Fibroblast of villous mesenchyme (primary cell): ENCODE measurements around the gene BICD1. TPM values are rescaled to one million over a fixed set of nuclear protein-coding genes. Genes with fewer than 3 reads are reported as not detected.

ENCODE experiments used
- DNase-seq: peaks from one replicate; pipeline ENCODE4 v3.0.0-alpha.2; 2010; ENCODE audit warnings: low read depth
- H3K4me3 ChIP-seq: 2 replicates; pipeline ENCODE4 v1.5.1; 2011; ENCODE audit warnings: low read depth, mild to moderate bottlenecking, low read length
- CTCF ChIP-seq: IDR thresholded peaks from 2 replicates; pipeline ENCODE4 v1.5.1; 2012; ENCODE audit warnings: low read depth, mild to moderate bottlenecking, low read length; ENCODE audit not compliant: insufficient read depth
- total RNA-seq: library from RNA; depleted of rRNA; stranded (reverse); fragments of >200 nt; gene quantifications from 2 replicates; pipeline ENCODE4 v1.2.3, GENCODE V29; 2012

BICD1 gene
- total RNA-seq, 1 donor, result 24.6 TPM

GRCh38 chr12:32413412-32413811 lies 306.8 kb downstream of the BICD1 start:
- TF ChIP-seq CTCF, result no peak
- no peak overlapping the region for H3K4me3 ChIP-seq
- no peak for DNase-seq

- no peak overlapping the region for H3K4me3 ChIP-seq
- no peak for DNase-seq
- TF ChIP-seq CTCF, result no peak
These were observed 311.6 kb downstream of the BICD1 start for GRCh38 chr12:32418221-32418620.

GRCh38 chr12:32418903-32419519 lies 312.4 kb downstream of the BICD1 start:
- H3K4me3 ChIP-seq, result no peak overlapping the region
- TF ChIP-seq CTCF, result no peak
- no peak for DNase-seq

- no peak overlapping the region for H3K4me3 ChIP-seq
- TF ChIP-seq CTCF, result no peak
- DNase-seq, result peak; percentile 25
These were observed 312.9 kb downstream of the BICD1 start for GRCh38 chr12:32419520-32419960.

GRCh38 chr12:32420356-32420755 lies 313.7 kb downstream of the BICD1 start:
- no peak overlapping the region for H3K4me3 ChIP-seq
- DNase-seq, result peak; percentile 9
- no peak for TF ChIP-seq CTCF

GRCh38 chr12:32423559-32423958 lies 316.9 kb downstream of the BICD1 start:
- no peak overlapping the region for H3K4me3 ChIP-seq
- no peak for DNase-seq
- TF ChIP-seq CTCF, result no peak

GRCh38 chr12:32431025-32431424 lies 324.4 kb downstream of the BICD1 start:
- no peak for TF ChIP-seq CTCF
- DNase-seq, result no peak

More at GRCh38 chr12:32431025-32431424, 324.4 kb downstream of the BICD1 start:
- H3K4me3 ChIP-seq, result no peak overlapping the region
